Right forelimb (tissue), 1 donor: Measurements from ENCODE around the gene SLX4IP.
A peak's percentile ranks its signal among the peaks of the same experiment; 100 is the strongest.

ENCODE experiments used
- DNase-seq: peaks from one replicate; pipeline ENCODE4 v3.0.0-alpha.2; 2018

The SLX4IP gene

GRCh38 chr20:10497791-10498190, 62.7 kb downstream of the SLX4IP start:
- no peak for DNase-seq

- no peak for DNase-seq
These were observed 63.1 kb downstream of the SLX4IP start for GRCh38 chr20:10498200-10498599.

GRCh38 chr20:10501402-10501801, 66.3 kb downstream of the SLX4IP start:
- DNase-seq = no peak

- no peak for DNase-seq
These were observed 67.0 kb downstream of the SLX4IP start for GRCh38 chr20:10502098-10502526.

- peak; percentile 59 for DNase-seq
These were observed 69.5 kb downstream of the SLX4IP start for GRCh38 chr20:10504608-10504993.

GRCh38 chr20:10504994-10505730, 70.1 kb downstream of the SLX4IP start:
- no peak for DNase-seq

- DNase-seq = no peak
These were observed 70.7 kb downstream of the SLX4IP start for GRCh38 chr20:10505827-10506226.

GRCh38 chr20:10507052-10507451, 71.9 kb downstream of the SLX4IP start:
- no peak for DNase-seq

GRCh38 chr20:10508060-10508459, 73.0 kb downstream of the SLX4IP start:
- DNase-seq = no peak

GRCh38 chr20:10508468-10509251, 73.6 kb downstream of the SLX4IP start:
- DNase-seq = no peak

GRCh38 chr20:10509376-10509775, 74.3 kb downstream of the SLX4IP start:
- no peak for DNase-seq

- DNase-seq = no peak
These were observed 75.1 kb downstream of the SLX4IP start for GRCh38 chr20:10510216-10510615.

- no peak for DNase-seq
These were observed 76.0 kb downstream of the SLX4IP start for GRCh38 chr20:10511170-10511508.

- peak; percentile 58 for DNase-seq
These were observed 76.6 kb downstream of the SLX4IP start for GRCh38 chr20:10511509-10512251.

GRCh38 chr20:10513061-10513460, 78.0 kb downstream of the SLX4IP start:
- no peak for DNase-seq

- no peak for DNase-seq
These were observed 78.9 kb downstream of the SLX4IP start for GRCh38 chr20:10513931-10514575.

GRCh38 chr20:10516529-10516928, 81.4 kb downstream of the SLX4IP start:
- no peak for DNase-seq

- no peak for DNase-seq
These were observed 84.4 kb downstream of the SLX4IP start for GRCh38 chr20:10519361-10520046.

GRCh38 chr20:10520528-10520927, 85.4 kb downstream of the SLX4IP start:
- no peak for DNase-seq

- no peak for DNase-seq
These were observed 86.1 kb downstream of the SLX4IP start for GRCh38 chr20:10521068-10521831.

- no peak for DNase-seq
These were observed 86.7 kb downstream of the SLX4IP start for GRCh38 chr20:10521836-10522235.

GRCh38 chr20:10522328-10522727, 87.2 kb downstream of the SLX4IP start:
- no peak for DNase-seq
